Endothelial cell of umbilical vein (primary cell): ENCODE measurements around the gene PRKCQ. TPM values are rescaled to one million over a fixed set of nuclear protein-coding genes. Genes with fewer than 3 reads are reported as not detected.

Experiments used
- BruUV-seq: library from RNA; stranded (reverse); fragments of 400-500 nt; replicated peaks from 2 replicates; lab custom pipeline; 2021; lab: Mats Ljungman, UMichigan
- CTCF ChIA-PET: fragments of 300-600, 350-600 bp; sonication (Branson Sonifier 250); formaldehyde crosslinking; loops from one replicate; lab custom pipeline; 2021; ENCODE audit warnings: antibody characterized with exemption, inconsistent platforms; lab: Charles Lee
- POLR2A ChIA-PET: fragments of 300-600, 350-600 bp; sonication (Branson Sonifier 250); formaldehyde crosslinking; loops from one replicate; lab custom pipeline; 2021; ENCODE audit warnings: antibody characterized with exemption, inconsistent platforms; lab: Charles Lee
- DNase-seq: peaks from one replicate; pipeline ENCODE4 v3.0.0-alpha.2; 2011; ENCODE audit warnings: low read depth, low spot score
- FAIRE-seq: peaks from 2 replicates; lab custom pipeline; 2011; peaks lifted over from hg19 to GRCh38; lab: Jason Lieb, UNC
- H2AFZ ChIP-seq: 2 replicates; pipeline ENCODE4 v1.6.0; 2012; ENCODE audit warnings: low read depth, low read length, control low read depth, inconsistent platforms
- H3K27ac ChIP-seq: 2 replicates; pipeline ENCODE4 v1.5.1; 2011; ENCODE audit warnings: low read depth, mild to moderate bottlenecking, control low read depth, low read length, moderate library complexity; ENCODE audit not compliant: insufficient read depth
- H3K27me3 ChIP-seq, 2 experiments: 2 replicates each; pipeline versions ENCODE4 v1.6.0 to v1.6.1; 2011; ENCODE audit warnings: low read length in 2 of 2, mixed read lengths in 1 of 2; ENCODE audit not compliant: control insufficient read depth in 2 of 2, insufficient read depth in 2 of 2
- H3K36me3 ChIP-seq, 2 experiments: 2 replicates in 1 of 2; 3 replicates in 1 of 2; pipeline ENCODE4 v1.5.1; 2011; ENCODE audit warnings: low read length in 2 of 2, mild to moderate bottlenecking in 1 of 2, moderate library complexity in 1 of 2; ENCODE audit not compliant: control insufficient read depth in 2 of 2, insufficient read depth in 2 of 2; ENCODE audit errors: extremely low read depth in 1 of 2
- H3K4me1 ChIP-seq: 3 replicates; pipeline ENCODE4 v1.5.1; 2011; ENCODE audit warnings: mild to moderate bottlenecking, low read length; ENCODE audit not compliant: control insufficient read depth, insufficient read depth; ENCODE audit errors: extremely low read depth
- H3K4me2 ChIP-seq: 2 replicates; pipeline ENCODE4 v1.6.1; 2011; ENCODE audit warnings: low read length, control low read depth, mixed read lengths; ENCODE audit not compliant: insufficient read depth
- H3K4me3 ChIP-seq, 3 experiments: fragments of 200-600 bp in 1 of 3; sonication (generic), shearing (Covaris generic) in 1 of 3; replicated peaks in 1 of 3; 2 replicates each; pipeline ENCODE4 v1.5.1; 2011 to 2016; ENCODE audit warnings: control low read depth in 3 of 3, low read length in 3 of 3, mild to moderate bottlenecking in 2 of 3, inconsistent platforms in 1 of 3, low read depth in 1 of 3, moderate library complexity in 1 of 3; ENCODE audit not compliant: insufficient read depth in 1 of 3
- H3K79me2 ChIP-seq: 2 replicates; pipeline ENCODE4 v1.6.0; 2012; ENCODE audit warnings: low read length, inconsistent platforms; ENCODE audit not compliant: control insufficient read depth, insufficient read depth
- H3K9ac ChIP-seq: replicated peaks from 2 replicates; pipeline ENCODE3; 2011; ENCODE audit warnings: low read length, control low read depth; ENCODE audit not compliant: insufficient read depth; ENCODE audit errors: extremely low read depth
- H3K9me1 ChIP-seq: replicated peaks from 3 replicates; pipeline ENCODE4 v1.6.0; 2011; ENCODE audit warnings: mild to moderate bottlenecking, low read length; ENCODE audit not compliant: control insufficient read depth, insufficient read depth; ENCODE audit errors: extremely low read depth
- H3K9me3 ChIP-seq: replicated peaks from 2 replicates; pipeline ENCODE4 v1.5.1; 2012; ENCODE audit warnings: low read length, inconsistent platforms; ENCODE audit not compliant: control insufficient read depth, insufficient read depth
- H4K20me1 ChIP-seq: replicated peaks from 2 replicates; pipeline ENCODE3; 2011; ENCODE audit warnings: mild to moderate bottlenecking, low read length; ENCODE audit not compliant: control insufficient read depth, insufficient read depth; ENCODE audit errors: extremely low read depth
- EZH2 ChIP-seq: IDR thresholded peaks from 2 replicates; pipeline ENCODE4 v1.6.1; 2012; ENCODE audit warnings: borderline replicate concordance, low read depth, mild to moderate bottlenecking, moderate library complexity, low read length, inconsistent platforms; ENCODE audit not compliant: severe bottlenecking
- FOS ChIP-seq: IDR thresholded peaks from 2 replicates; pipeline ENCODE4 v1.6.1; 2011; ENCODE audit warnings: mild to moderate bottlenecking, low read length, moderate library complexity, borderline replicate concordance; ENCODE audit not compliant: insufficient read depth
- GATA2 ChIP-seq: IDR thresholded peaks from 2 replicates; pipeline ENCODE4 v1.7.0; 2011; ENCODE audit warnings: low read depth, mild to moderate bottlenecking, moderate library complexity, mixed read lengths, low read length; ENCODE audit not compliant: insufficient read length, insufficient read depth
- JUN ChIP-seq: IDR thresholded peaks from 2 replicates; pipeline ENCODE4 v1.6.1; 2011; ENCODE audit warnings: borderline replicate concordance, low read depth; ENCODE audit not compliant: insufficient read length, insufficient read depth
- MYC ChIP-seq: IDR thresholded peaks from one replicate; pipeline ENCODE4 v1.6.1; 2011; ENCODE audit warnings: mild to moderate bottlenecking, low read depth, low read length
- POLR2A ChIP-seq: IDR thresholded peaks from 2 replicates; pipeline ENCODE4 v1.6.1; 2012; ENCODE audit warnings: low read depth, mild to moderate bottlenecking, control low read depth, low read length
- POLR2AphosphoS5 ChIP-seq: IDR thresholded peaks from 2 replicates; pipeline ENCODE4 v1.6.1; 2012; ENCODE audit warnings: low read depth, mild to moderate bottlenecking, control low read depth, low read length, moderate library complexity; ENCODE audit not compliant: insufficient read depth
- dilution Hi-C: fragments of 300-500 bp; cut with MboI; formaldehyde crosslinking; loops from one replicate; pipeline ENCODE4 v1.15.0; 2019; ENCODE audit warnings: low sequenced_read_pairs; ENCODE audit not compliant: extremely low pct_ligation_motif_present
- intact Hi-C: fragments of 100-400 bp; cut with micrococcal nuclease; formaldehyde crosslinking; loops from one replicate; pipeline ENCODE4 v1.10.0; 2022
- polyA plus RNA-seq, 4 experiments: library from polyadenylated mRNA; depleted of rRNA in 3 of 4; stranded (reverse) in 3 of 4; unstranded in 1 of 4; fragments of >200 nt; gene quantifications; 2 replicates each; pipeline versions ENCODE4 v1.2.1 to v1.2.3, GENCODE V29; 2011 to 2012; ENCODE audit warnings: missing spikeins in 1 of 4
- total RNA-seq: library from RNA; stranded (reverse); gene quantifications from 2 replicates; pipeline ENCODE4 v1.2.3, GENCODE V29; 2021
- TF ChIP-seq, protein P1 (sequence below): IDR thresholded peaks from 2 replicates; pipeline ENCODE4 v1.6.1; 2011; ENCODE audit not compliant: insufficient read depth, insufficient read length
- TF ChIP-seq, protein P2 (sequence below), 2 donors: IDR thresholded peaks; 1 replicate in 1 of 2; 2 replicates in 1 of 2; pipeline ENCODE4 v1.5.1; 2011; ENCODE audit warnings: low read length in 2 of 2, mild to moderate bottlenecking in 2 of 2, moderate library complexity in 2 of 2, control low read depth in 1 of 2, inconsistent platforms in 1 of 2, low read depth in 1 of 2; ENCODE audit not compliant: insufficient read depth in 1 of 2; ENCODE audit errors: extremely low read depth in 1 of 2

Gene PRKCQ
- total and polyA plus RNA-seq, 2 donors (not counting 3 experiments of a cell fraction or from before 2014, with no cell fraction given): 0.32 to 0.55 TPM

DNA sequence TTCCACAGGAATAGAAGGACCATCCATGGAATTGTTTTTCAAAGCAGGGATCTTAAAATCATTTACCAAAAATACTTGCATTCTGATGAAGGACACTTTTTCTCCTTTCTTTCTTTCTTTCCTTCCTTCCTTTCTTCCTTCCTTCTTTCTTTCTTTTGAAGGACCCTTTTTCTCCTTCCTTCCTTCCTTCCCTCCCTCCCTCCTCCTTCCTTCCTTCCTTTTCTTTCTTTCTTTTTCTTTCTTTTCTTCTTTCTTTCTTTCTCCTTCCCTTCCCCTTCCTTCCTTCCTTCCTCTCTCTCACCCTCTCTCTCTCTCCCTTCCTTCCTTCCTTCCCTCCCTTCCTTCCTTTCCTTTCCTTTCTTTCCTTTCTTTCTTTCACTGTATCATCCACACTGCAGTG, 74.8 kb downstream of the PRKCQ start:
- dilution Hi-C loops: no loop called here

DNA sequence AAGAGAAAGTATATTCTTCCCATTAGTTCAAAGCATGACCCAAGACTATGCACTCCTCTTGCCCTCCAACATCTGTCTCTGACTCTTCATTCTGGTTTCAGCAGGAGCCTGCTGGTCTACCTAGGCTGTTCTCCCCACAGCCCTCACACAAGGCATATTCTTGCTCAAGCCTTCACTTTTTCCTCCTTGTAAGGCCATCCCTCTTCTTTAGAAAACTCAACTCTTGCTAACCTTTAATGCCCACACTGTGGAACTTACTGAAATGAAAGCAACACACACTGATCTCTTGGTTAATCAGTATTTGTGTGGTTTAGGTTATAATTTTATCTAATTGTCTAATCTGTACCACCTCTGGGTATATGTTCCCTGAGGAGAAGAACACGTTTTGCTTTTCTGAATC, 75.8 kb downstream of the PRKCQ start:
- Histone ChIP-seq H3K36me3 (no peaks in the 10 kb centered on the region), H3K4me3 (no peak overlapping the region), H3K27me3 (no peaks in the 10 kb centered on the region), H3K79me2 (no peaks in the 10 kb centered on the region), H3K9me3 (no peaks in the 10 kb centered on the region), H3K4me2 (no peak overlapping the region), H2AFZ (no peak overlapping the region), H3K9ac (no peak overlapping the region), H3K9me1 (no peaks in the 10 kb centered on the region), H3K4me1 (no peaks in the 10 kb centered on the region), H4K20me1 (no peaks in the 10 kb centered on the region), H3K27ac (no peak overlapping the region)
- ChIA-PET CTCF (no interaction called here), POLR2A (no interaction called here)
- DNase-seq (no peak), FAIRE-seq (no peak)
- BruUV-seq: no TSS peak
- TF ChIP-seq GATA2: no peak
- TF ChIP-seq POLR2A: no peak
- TF ChIP-seq EZH2: no peak
- no peak for TF ChIP-seq POLR2AphosphoS5
- TF ChIP-seq, protein P1, sequence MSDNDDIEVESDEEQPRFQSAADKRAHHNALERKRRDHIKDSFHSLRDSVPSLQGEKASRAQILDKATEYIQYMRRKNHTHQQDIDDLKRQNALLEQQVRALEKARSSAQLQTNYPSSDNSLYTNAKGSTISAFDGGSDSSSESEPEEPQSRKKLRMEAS: no peak
- TF ChIP-seq, protein P2, sequence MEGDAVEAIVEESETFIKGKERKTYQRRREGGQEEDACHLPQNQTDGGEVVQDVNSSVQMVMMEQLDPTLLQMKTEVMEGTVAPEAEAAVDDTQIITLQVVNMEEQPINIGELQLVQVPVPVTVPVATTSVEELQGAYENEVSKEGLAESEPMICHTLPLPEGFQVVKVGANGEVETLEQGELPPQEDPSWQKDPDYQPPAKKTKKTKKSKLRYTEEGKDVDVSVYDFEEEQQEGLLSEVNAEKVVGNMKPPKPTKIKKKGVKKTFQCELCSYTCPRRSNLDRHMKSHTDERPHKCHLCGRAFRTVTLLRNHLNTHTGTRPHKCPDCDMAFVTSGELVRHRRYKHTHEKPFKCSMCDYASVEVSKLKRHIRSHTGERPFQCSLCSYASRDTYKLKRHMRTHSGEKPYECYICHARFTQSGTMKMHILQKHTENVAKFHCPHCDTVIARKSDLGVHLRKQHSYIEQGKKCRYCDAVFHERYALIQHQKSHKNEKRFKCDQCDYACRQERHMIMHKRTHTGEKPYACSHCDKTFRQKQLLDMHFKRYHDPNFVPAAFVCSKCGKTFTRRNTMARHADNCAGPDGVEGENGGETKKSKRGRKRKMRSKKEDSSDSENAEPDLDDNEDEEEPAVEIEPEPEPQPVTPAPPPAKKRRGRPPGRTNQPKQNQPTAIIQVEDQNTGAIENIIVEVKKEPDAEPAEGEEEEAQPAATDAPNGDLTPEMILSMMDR (IDR thresholded peaks at IDR 0.05; ENCODE audit: extremely low read depth in 1 of 2, insufficient read depth in 1 of 2, low read depth in 1 of 2, low read length in 2 of 2): no peak
- no peak for TF ChIP-seq JUN
- TF ChIP-seq FOS: no peak
- TF ChIP-seq MYC: no peak
- dilution Hi-C loops: no loop called here
- intact Hi-C loops: no loop called here

More for the DNA sequence above, 74.8 kb downstream of the PRKCQ start:
- Histone ChIP-seq H3K4me2 (no peak overlapping the region), H3K9ac (no peak overlapping the region), H4K20me1 (no peaks in the 10 kb centered on the region), H3K79me2 (no peaks in the 10 kb centered on the region), H3K9me1 (no peaks in the 10 kb centered on the region), H3K36me3 (no peaks in the 10 kb centered on the region), H3K4me3 (no peak overlapping the region), H3K9me3 (no peaks in the 10 kb centered on the region), H2AFZ (no peak overlapping the region), H3K27me3 (no peaks in the 10 kb centered on the region), H3K4me1 (no peaks in the 10 kb centered on the region), H3K27ac (no peak overlapping the region)
- no peak for FAIRE-seq
- no TSS peak for BruUV-seq
- intact Hi-C loops: no loop called here
- TF ChIP-seq POLR2AphosphoS5: no peak
- no peak for TF ChIP-seq FOS
- no peak for TF ChIP-seq GATA2
- no peak for TF ChIP-seq EZH2
- no peak for DNase-seq
- POLR2A ChIA-PET: no interaction called here
- CTCF ChIA-PET: no interaction called here
